LNCaP clone FGC (cell line): ENCODE results near the gene DCK.
"Not testable (repeated sequence)": the region's sequence is repeated elsewhere in the genome, so short reads cannot be mapped to it uniquely, and the experiment has no call there.

Experiments used
- DNase-seq: peaks from one replicate; pipeline ENCODE4 v3.0.0-alpha.2; 2011; ENCODE audit warnings: low read depth
- H3K4me3 ChIP-seq: 2 replicates; pipeline ENCODE4 v1.5.1; 2011; ENCODE audit warnings: mild to moderate bottlenecking, low read depth, low read length, control low read depth
- CTCF ChIP-seq: IDR thresholded peaks from 2 replicates; pipeline ENCODE4 v1.5.1; 2012; ENCODE audit warnings: mild to moderate bottlenecking; ENCODE audit not compliant: control insufficient read depth, insufficient read depth; ENCODE audit errors: extremely low read depth

DCK gene

GRCh38 chr4:71029504-71029903, 36.1 kb downstream of the DCK start:
- TF ChIP-seq CTCF = no peak
- no peak overlapping the region for H3K4me3 ChIP-seq
- DNase-seq = no peak

- not testable (repeated sequence) for DNase-seq, H3K4me3 ChIP-seq
Measured at GRCh38 chr4:71032106-71032505, 38.7 kb downstream of the DCK start.

- DNase-seq = no peak
- no peak overlapping the region for H3K4me3 ChIP-seq
- no peak for TF ChIP-seq CTCF
Measured at GRCh38 chr4:71045256-71045655, 51.8 kb downstream of the DCK start.

GRCh38 chr4:71049395-71049794, 55.9 kb downstream of the DCK start:
- no peak for TF ChIP-seq CTCF
- DNase-seq = no peak
- no peak overlapping the region for H3K4me3 ChIP-seq

DNA sequence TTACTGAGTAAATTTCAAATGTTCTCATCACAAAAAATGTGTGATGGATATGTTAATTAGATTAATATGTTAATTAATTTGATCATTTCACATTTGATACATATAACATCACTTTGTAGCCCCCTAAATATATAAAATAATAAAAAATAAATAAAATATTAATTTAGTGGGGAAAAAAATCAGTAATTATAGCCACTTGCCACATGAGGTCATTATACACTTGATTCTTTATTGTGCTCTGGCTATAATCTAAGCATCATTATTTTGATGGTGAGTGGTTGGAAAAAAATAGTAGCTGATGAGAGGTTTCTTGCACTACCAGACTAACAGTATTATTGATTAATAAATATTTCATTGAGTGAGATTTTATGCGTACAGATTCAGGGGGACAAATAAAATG, 57.4 kb downstream of the DCK start:
- DNase-seq = no peak
- peak; percentile 48 for TF ChIP-seq CTCF
- no peak overlapping the region for H3K4me3 ChIP-seq

DNA sequence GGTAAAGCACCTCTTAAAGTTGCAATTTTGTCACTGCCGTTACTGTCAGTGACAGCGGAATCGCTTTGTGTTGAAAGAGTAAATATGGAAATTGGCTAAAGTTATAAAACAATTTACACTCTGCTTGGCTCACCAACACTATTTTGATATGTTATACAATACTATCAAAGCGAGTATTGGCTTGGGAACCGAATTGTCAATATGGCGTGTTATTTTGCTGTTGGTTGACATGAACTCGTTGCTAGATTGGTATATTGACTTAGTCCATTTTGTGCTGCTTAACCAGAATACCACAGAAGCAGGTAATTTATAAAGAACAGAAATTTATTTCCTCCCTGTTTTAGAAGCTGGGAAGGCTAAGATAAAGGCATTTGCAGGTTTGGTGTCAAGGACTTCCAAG, 58.6 kb downstream of the DCK start:
- DNase-seq = no peak
- no peak for TF ChIP-seq CTCF
- no peak overlapping the region for H3K4me3 ChIP-seq

GRCh38 chr4:71052716-71053115, 59.3 kb downstream of the DCK start:
- H3K4me3 ChIP-seq = no peak overlapping the region
- no peak for TF ChIP-seq CTCF
- DNase-seq = no peak

- H3K4me3 ChIP-seq, DNase-seq: not testable (repeated sequence)
Measured at GRCh38 chr4:71053613-71054012, 60.2 kb downstream of the DCK start.

DNA sequence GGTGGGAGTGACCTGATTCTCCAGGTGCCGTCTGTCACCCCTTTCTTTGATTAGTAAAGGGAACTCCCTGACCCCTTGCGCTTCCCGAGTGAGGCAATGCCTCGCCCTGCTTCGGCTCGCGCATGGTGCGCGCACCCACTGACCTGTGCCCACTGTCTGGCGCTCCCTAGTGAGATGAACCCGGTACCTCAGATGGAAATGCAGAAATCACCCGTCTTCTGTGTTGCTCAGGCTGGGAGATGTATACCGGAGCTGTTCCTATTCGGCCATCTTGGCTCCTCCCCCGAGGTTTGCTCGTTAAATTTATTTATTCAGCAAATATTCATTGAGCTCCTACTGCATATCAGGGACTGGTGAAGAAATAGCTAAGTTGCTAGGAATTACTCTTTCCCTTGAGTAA, 66.1 kb downstream of the DCK start:
- not testable (repeated sequence) for DNase-seq, H3K4me3 ChIP-seq
